GM18858 (cell line): ENCODE results near the gene CACNA1E.

Experiments used
- ATAC-seq: cut with Tn5 transposase; IDR thresholded peaks from one replicate; pipeline ENCODE4 v1.9.1; 2021; ENCODE audit not compliant: unreplicated experiment

Gene CACNA1E

GRCh38 chr1:181674617-181675016 lies 191.3 kb downstream of the CACNA1E start:
- ATAC-seq = no peak

GRCh38 chr1:181675091-181675917 lies 192.0 kb downstream of the CACNA1E start:
- no peak for ATAC-seq

- no peak for ATAC-seq
These were observed 192.5 kb downstream of the CACNA1E start for GRCh38 chr1:181675918-181676190.

GRCh38 chr1:181676269-181676668 lies 193.0 kb downstream of the CACNA1E start:
- ATAC-seq = no peak

GRCh38 chr1:181680332-181680731 lies 197.0 kb downstream of the CACNA1E start:
- no peak for ATAC-seq

- no peak for ATAC-seq
These were observed 197.6 kb downstream of the CACNA1E start for GRCh38 chr1:181680871-181681270.

GRCh38 chr1:181685211-181685610 lies 201.9 kb downstream of the CACNA1E start:
- ATAC-seq = no peak

- ATAC-seq = no peak
These were observed 218.6 kb downstream of the CACNA1E start for GRCh38 chr1:181701891-181702290.

- ATAC-seq = no peak
These were observed 221.2 kb downstream of the CACNA1E start for GRCh38 chr1:181704546-181704945.

GRCh38 chr1:181711820-181712219 lies 228.5 kb downstream of the CACNA1E start:
- no peak for ATAC-seq

GRCh38 chr1:181712711-181713110 lies 229.4 kb downstream of the CACNA1E start:
- no peak for ATAC-seq

GRCh38 chr1:181714428-181714827 lies 231.1 kb downstream of the CACNA1E start:
- ATAC-seq = no peak

GRCh38 chr1:181718034-181718433 lies 234.7 kb downstream of the CACNA1E start:
- no peak for ATAC-seq

GRCh38 chr1:181726320-181727012 lies 243.1 kb downstream of the CACNA1E start:
- ATAC-seq = no peak

GRCh38 chr1:181730606-181731005 lies 247.3 kb downstream of the CACNA1E start:
- no peak for ATAC-seq

- no peak for ATAC-seq
These were observed 249.1 kb downstream of the CACNA1E start for GRCh38 chr1:181732218-181732990.

- no peak for ATAC-seq
These were observed 250.2 kb downstream of the CACNA1E start for GRCh38 chr1:181733486-181733885.

GRCh38 chr1:181737056-181737455 lies 253.7 kb downstream of the CACNA1E start:
- no peak for ATAC-seq

GRCh38 chr1:181739214-181739613 lies 255.9 kb downstream of the CACNA1E start:
- ATAC-seq = no peak

- no peak for ATAC-seq
These were observed 259.1 kb downstream of the CACNA1E start for GRCh38 chr1:181742426-181742825.

- no peak for ATAC-seq
These were observed 260.6 kb downstream of the CACNA1E start for GRCh38 chr1:181743878-181744312.

- ATAC-seq = no peak
These were observed 262.9 kb downstream of the CACNA1E start for GRCh38 chr1:181746224-181746623.
